HepG2 (cell line): Measurements from ENCODE around the gene ACD.

ENCODE experiments used
- BHLHE40 ChIP-seq: IDR thresholded peaks from 2 replicates; pipeline ENCODE4 v1.6.1; 2011; ENCODE audit warnings: low read length, improper control_type of control experiment
- MYC ChIP-seq: sonication (generic); formaldehyde crosslinking; IDR thresholded peaks from 2 replicates; pipeline ENCODE4 v1.9.0; 2021; ENCODE audit warnings: missing genetic modification reagents, borderline replicate concordance
- POLR2AphosphoS5 ChIP-seq: IDR thresholded peaks from 2 replicates; pipeline ENCODE4 v1.6.1; 2012; ENCODE audit warnings: low read depth, low read length
- ZNF207 ChIP-seq: fragments of 450-650 bp; IDR thresholded peaks from 2 replicates; pipeline ENCODE4 v1.6.1; 2016; ENCODE audit warnings: antibody characterized with exemption, borderline replicate concordance
- ZNF263 ChIP-seq: sonication (generic); formaldehyde crosslinking; IDR thresholded peaks from 2 replicates; pipeline ENCODE4 v1.4.0; 2020; ENCODE audit warnings: missing genetic modification reagents
- TF ChIP-seq, protein P1 (sequence below): sonication (generic); formaldehyde crosslinking; IDR thresholded peaks from 2 replicates; pipeline ENCODE4 v1.8.1; 2023; ENCODE audit warnings: mild to moderate bottlenecking, missing genetic modification reagents, borderline replicate concordance

DNA sequence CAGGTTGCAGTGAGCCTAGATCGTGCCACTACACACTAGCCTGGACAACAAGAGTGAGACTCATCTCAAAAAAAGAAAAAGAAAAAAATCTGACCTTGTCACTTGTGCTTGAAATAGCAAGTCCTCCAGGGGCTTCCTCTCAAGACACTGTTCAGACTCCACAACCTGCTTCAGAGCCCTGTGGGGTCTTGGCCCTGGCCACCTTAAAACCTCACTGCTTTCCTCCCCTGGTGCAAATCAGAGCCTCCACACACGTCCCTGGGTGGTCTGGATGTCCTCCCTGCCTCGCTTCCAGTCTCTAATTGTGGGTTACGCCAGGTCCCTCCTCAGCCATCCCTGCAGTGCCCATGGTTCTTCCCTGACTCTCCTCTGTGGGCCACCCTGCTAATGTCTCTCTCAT lies 4.7 kb downstream of the ACD start:
- TF ChIP-seq ZNF263 (CRISPR knock-in tag) (no peak), BHLHE40 (no peak), MYC (CRISPR knock-in tag) (no peak), POLR2AphosphoS5 (no peak), ZNF207 (no peak)
- TF ChIP-seq, protein P1, sequence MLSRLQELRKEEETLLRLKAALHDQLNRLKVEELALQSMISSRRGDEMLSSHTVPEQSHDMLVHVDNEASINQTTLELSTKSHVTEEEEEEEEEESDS (CRISPR knock-in tag) = no peak
